GM19238 (cell line): ENCODE data around the gene PLRG1.
A peak's percentile ranks its signal among the peaks of the same experiment; 100 is the strongest.

Source experiments
- DNase-seq: peaks from one replicate; pipeline ENCODE4 v3.0.0; 2011; ENCODE audit warnings: low spot score; ENCODE audit not compliant: insufficient read length

The PLRG1 gene

DNA sequence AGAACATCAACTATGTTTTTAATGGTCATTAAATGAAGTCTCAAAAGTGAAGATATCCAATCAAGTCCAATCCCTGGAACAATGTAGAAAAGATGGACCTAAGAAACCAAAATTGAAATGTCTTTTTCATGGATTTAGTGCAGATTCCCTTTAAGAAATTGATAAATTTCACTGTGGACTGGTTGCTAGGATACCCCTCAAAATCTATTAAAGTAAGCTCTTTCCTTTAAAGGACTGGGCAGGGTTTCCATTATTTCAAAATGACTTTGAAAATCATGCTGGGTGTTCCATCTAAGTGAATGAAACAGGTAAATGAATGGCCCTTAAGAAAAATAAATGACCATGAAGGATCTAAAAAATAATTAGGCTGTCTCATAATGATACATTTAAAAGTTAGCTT, 28.6 kb downstream of the PLRG1 start:
- no peak for DNase-seq

GRCh38 chr4:154519214-154519613, 31.0 kb downstream of the PLRG1 start:
- no peak for DNase-seq

DNA sequence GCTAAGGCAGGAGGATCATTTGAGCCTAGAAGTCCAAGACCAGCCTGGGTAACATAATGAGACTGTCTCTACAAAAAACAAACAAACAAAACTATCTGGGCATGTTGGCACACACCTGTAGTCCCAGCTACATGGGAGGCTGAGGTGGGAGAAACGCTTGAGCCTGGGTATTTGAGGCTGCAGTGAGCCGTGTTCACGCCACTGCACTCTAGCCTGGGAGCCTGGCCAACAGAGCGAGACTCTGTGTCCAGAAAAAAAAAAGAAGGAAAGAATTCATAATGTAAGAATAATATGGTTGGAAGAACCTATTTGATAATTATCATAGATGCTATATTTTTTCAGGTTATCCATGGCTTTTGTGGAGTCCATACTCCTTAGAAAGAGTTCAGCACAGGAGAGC, 32.6 kb downstream of the PLRG1 start:
- DNase-seq: no peak

DNA sequence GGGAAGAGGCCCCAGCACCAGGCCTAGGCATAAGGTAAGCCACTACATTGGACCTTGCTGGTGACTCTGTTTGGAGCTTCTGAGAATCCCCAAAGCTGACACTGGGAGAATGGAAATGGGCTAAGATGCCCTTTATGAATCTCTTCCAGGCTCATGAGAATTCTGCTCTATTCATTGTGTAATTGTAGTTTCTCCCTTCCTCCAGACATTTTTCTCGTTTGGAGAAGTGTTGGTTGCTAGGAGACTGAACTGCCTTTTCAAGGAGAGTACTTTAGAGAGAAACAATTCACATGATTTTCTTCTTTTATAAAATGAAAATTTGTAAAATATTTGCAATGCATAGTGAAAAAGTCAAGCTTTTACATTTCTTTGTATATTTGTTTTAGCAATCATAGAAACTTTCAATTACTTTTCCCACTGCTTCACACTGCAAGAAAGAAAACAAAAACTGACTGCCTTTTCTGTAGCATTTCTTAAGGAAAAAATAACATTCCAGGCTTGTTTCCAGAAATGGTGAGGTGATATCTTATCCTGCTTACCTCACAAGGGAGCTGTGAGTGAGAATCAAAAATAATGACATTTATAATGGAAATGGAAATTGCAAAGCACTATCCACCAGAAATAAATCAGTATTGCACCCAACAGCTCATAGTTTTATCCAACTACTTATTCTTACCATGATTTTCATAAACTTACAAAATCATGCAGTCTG, 33.7 kb downstream of the PLRG1 start:
- DNase-seq: no peak

- no peak for DNase-seq
These were observed 38.2 kb downstream of the PLRG1 start for GRCh38 chr4:154511981-154512380.

- DNase-seq: no peak
These were observed 38.7 kb downstream of the PLRG1 start for GRCh38 chr4:154511548-154511947.

GRCh38 chr4:154507156-154507555, 43.0 kb downstream of the PLRG1 start:
- DNase-seq: no peak

DNA sequence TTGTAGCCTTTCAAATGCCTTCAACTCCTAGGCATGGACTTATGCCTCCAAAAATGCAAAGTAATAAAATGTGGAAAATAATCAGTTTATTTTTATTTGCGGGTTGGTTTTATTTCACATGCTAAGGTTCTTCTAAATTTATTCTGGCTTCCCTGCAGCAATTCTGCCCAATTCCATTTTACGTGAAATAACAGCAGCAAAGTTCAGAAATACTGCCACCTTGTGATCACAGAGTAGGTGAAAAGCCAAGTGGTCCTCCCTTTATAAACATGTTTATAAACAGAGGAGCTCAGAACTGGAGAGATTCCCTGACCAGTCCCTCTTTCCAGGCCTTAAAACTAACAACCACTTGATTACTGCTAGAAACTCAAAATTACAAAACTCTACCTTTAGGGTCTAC, 43.9 kb downstream of the PLRG1 start:
- no peak for DNase-seq

DNA sequence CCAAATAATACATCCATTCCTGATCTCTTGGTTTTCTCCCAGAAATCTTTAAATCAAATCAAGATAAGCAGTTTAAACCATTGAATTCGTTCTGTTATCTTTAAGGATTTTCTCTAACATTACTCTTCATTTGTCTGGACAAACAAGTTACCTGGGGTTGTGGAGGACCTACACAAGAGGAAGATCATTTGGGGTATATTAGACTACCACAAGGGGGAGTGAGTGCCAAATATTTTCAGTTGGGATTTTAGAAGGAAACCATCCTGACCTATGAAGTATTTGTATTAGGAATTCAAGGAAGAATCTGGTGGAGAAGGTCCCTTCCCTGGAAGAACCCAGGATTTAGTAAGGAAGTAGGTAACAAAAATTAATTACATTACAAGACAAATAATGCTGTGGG, 46.6 kb downstream of the PLRG1 start:
- DNase-seq: no peak

DNA sequence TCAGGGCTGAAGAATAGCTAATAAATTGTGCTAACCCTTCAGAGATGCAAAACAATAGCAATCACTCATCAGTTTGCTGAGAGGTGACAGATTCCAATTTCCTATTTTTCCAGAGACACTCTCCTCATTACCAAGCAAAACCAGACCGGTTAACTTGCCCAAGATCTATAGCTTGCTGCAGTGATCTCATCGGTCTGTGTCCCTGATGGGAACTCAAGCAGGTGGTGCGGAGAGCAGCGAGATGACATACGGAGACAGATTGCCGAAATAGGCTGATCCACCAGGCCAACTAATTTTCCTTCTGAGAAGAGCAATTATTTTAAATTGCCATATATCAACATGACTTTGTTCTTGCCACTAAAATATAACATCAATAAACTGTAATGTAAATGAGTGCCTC, 48.1 kb downstream of the PLRG1 start:
- no peak for DNase-seq

- DNase-seq: no peak
These were observed 52.3 kb downstream of the PLRG1 start for GRCh38 chr4:154497889-154498288.

DNA sequence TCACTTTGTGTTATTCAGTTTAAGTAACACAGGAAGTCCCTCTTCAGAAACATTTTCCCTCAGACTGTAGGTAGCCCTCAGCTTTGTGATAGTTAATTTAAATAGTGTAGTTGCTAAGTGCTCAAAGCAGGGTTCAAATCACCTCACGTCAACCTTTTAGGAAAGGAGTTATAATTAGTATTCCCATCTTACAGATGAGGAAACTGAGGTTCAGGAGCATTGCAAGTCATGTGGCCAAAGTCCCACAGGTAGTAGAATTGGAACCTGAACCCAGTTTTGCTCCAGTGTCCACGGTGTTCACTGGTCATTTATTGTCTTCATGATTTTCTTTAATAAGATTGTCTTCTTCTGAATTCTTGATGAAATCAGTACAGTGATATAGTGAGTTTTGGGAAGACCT, 54.3 kb downstream of the PLRG1 start:
- DNase-seq: no peak

- no peak for DNase-seq
These were observed 57.9 kb downstream of the PLRG1 start for GRCh38 chr4:154492288-154492687.

- peak; percentile 38 for DNase-seq
These were observed 58.6 kb downstream of the PLRG1 start, which contains the start of gene DCHS2 for GRCh38 chr4:154491341-154492271. DCHS2 (minus strand) TSS chr4:154491799; CDS start chr4:154491355, 444 bp downstream.

DNA sequence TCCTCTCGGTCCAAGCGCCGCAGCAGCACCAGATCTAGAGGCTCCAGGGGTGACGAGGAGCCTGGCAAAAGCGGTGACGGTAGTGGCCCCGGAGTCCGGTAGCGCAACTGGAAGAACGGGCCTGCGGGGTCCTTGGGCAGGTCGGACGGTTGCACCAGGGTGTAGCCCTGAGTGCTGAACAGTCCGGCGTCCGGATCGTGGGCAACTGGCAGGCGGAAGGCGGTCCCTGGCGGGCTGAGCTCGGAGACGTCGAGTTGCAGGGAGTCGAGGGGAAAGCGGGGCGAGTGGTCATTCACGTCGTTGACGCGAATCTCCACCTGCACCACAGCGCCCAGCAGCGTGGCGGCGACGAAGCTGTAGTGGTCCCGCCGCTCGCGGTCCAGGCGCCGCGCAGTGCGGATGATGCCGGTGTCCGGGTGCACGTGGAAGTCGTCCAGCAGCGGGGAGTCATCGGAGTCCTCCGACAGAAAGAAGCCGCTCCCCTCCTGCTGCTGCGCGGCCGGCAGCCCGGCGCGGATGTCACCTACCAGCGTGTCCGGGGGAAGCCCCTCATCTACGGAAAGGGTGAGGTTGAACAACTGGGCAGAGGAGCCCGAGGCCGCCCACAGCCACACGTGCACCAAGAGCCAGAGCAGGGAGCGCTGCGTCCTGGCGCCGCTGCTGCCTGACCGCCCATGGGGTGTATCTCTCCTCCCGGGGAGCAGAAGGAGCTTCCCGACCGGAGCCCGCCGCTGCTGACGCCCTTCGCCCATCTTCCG, 59.4 kb downstream of the PLRG1 start:
- peak; percentile 47 for DNase-seq

DNA sequence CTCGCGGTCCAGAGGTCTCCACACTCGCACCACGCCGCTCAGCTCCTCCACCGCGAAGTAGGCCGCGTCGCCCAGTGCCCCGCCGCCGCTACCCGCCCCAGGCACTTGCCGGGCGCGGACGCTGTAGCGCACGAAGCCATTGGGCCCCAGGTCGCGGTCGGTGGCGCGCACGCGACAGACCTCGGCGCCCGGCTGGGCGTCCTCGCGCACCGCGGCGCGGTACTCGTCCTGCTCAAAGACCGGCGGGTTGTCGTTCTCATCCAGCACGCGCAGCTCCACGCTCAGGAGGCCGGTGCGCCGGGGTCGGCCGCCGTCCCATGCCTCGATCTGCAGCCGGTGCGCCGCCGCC, 60.0 kb downstream of the PLRG1 start:
- DNase-seq: no peak

DNA sequence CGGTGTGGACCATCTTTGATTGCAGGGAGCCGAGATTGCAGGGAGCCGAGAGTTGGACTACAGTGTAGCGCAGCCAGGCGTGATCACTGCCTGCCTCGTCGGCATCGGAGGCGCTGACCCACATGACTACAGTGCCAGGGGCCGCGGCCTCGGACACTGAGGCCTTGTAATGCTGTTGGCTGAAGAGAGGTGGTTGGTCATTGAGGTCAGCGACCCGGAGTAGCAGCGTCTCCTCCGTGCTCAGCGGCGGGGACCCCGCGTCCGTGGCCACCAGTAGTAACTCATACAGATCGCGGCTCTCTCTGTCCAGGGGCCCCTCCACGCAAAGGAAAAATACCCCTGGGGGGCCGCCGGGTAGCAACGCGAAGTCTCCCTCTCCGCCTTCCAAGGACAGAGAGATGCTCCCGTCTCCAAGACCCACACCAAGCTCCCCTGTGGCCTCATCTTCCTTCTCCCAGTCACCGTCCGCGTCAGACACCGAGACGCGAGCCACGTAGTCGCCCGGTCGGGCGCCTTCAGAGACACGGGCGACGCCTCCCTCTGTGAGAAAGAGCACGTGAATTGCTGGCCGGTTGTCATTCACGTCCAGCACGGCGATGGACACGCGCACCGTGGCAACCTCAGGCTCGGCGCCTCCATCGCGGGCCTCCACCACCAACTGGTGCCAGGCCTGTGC, 60.5 kb downstream of the PLRG1 start:
- no peak for DNase-seq

DNA sequence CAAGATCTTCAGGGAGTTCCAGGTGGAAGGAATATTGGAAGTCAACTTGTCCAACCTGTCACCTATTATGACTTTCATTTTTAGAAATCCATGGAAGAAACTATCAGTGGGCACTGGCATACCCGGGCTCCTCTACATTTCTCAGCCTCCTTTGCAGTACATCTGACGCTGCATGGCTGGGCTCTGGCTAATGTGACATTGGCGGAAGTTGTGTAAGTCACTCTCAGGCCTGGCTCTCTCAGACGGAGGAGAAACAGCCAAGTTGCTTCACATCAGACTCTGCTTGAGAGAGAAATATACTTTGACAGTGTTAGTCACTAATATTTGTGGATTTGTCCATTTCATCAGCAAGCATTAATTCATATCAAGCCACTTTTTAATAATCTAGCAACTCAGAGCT, 63.1 kb downstream of the PLRG1 start:
- no peak for DNase-seq

DNA sequence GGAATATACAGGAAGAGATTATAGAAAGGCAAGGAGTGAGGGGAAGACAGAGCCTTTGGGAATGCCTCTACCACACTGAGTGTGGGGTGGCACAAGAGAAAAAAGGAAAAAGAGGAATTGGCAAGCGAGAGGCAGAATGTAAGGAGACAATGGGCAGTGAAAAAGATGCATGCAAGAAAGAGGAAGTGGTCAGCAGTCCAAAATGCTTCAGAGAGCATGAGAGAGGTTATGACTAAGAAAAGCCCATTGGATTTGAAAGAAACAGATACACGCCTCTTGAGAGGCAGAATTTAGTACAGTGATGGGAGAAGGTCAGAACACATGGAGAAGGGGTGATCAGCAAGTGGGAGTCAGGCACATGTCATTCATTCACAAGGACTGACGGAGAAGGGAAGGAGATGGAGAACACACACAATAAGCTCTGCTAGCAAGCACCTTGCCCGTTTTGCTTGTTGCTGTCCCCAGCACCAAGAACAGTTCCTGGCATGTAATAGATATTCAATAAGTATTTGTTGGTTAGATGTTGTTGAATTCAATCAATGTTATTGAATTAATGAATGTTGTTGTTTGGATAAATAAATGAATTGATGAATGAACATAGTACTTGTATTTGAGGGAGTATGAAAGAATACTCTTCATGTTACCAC, 65.0 kb downstream of the PLRG1 start:
- no peak for DNase-seq
